HL-60 (cell line): Measurements from ENCODE around the gene RSRC1.

ENCODE experiments used
- DNase-seq, 2 experiments: peaks; one replicate each; pipeline ENCODE4 v3.0.0-alpha.2; 2010 to 2020; ENCODE audit warnings: low read depth in 1 of 2, low spot score in 1 of 2
- H3K27ac ChIP-seq: fragments of 250-450 bp; sonication (Bioruptor Pico); replicated peaks from 2 replicates; pipeline ENCODE4 v1.5.1; 2020; ENCODE audit warnings: mild to moderate bottlenecking, moderate library complexity
- H3K27me3 ChIP-seq: fragments of 250-450 bp; sonication (Bioruptor Pico); 2 replicates; pipeline ENCODE4 v1.5.1; 2021; ENCODE audit warnings: mild to moderate bottlenecking, moderate library complexity; ENCODE audit not compliant: insufficient read depth, poor library complexity, severe bottlenecking
- H3K4me3 ChIP-seq: replicated peaks from 2 replicates; pipeline ENCODE4 v1.5.1; 2011; ENCODE audit warnings: mild to moderate bottlenecking, control low read depth, low read length; ENCODE audit not compliant: insufficient read depth
- CTCF ChIP-seq: IDR thresholded peaks from one replicate; pipeline ENCODE4 v1.5.1; 2011; ENCODE audit warnings: low read length, control low read depth, inconsistent platforms; ENCODE audit not compliant: insufficient read depth
- GABPA ChIP-seq: IDR thresholded peaks from 2 replicates; pipeline ENCODE4 v1.6.1; 2012; ENCODE audit warnings: low read depth
- POLR2AphosphoS5 ChIP-seq: IDR thresholded peaks from 2 replicates; pipeline ENCODE4 v1.6.1; 2012; ENCODE audit warnings: low read depth
- REST ChIP-seq: IDR thresholded peaks from 2 replicates; pipeline ENCODE4 v1.6.1; 2012; ENCODE audit warnings: low read depth; ENCODE audit not compliant: insufficient replicate concordance
- SPI1 ChIP-seq: IDR thresholded peaks from 2 replicates; pipeline ENCODE4 v1.6.1; 2012; ENCODE audit warnings: low read depth, mild to moderate bottlenecking, borderline replicate concordance

Gene RSRC1

DNA sequence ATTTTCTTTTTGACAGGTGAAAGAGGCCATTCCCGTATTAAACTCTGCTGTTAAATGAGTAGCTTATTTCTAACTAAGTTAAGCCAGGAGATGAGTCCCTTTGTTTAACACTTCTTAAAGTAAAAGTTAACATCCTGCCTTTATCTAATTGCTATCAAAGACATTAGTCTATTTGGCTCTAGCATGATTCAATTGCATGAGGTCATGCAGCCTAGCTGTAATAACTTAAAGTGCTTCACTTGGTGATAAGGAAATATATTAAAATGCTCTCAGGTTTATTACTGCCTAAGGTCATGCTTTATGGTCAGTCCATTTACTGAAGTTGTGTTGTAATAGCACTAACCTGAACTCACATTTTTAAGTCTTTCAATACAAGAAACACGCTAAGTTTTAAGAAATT is 378.8 kb downstream of the RSRC1 start:
- no peak for DNase-seq
- no peak for TF ChIP-seq CTCF
- TF ChIP-seq GABPA, result no peak
- no peak for TF ChIP-seq REST
- no peak for TF ChIP-seq SPI1
- TF ChIP-seq POLR2AphosphoS5, result no peak
- Histone ChIP-seq H3K27ac (no peak overlapping the region), H3K27me3 (no peaks in the 10 kb centered on the region), H3K4me3 (no peak overlapping the region)

GRCh38 chr3:158489181-158489580 is 379.3 kb downstream of the RSRC1 start:
- no peak overlapping the region for H3K27ac ChIP-seq
- TF ChIP-seq POLR2AphosphoS5 (no peak), REST (no peak), CTCF (no peak), GABPA (no peak), SPI1 (no peak)
- no peak for DNase-seq
- H3K27me3 ChIP-seq, result no peaks in the 10 kb centered on the region
- H3K4me3 ChIP-seq, result no peak overlapping the region

GRCh38 chr3:158491968-158492367 is 382.1 kb downstream of the RSRC1 start:
- Histone ChIP-seq H3K27me3 (no peaks in the 10 kb centered on the region), H3K27ac (no peak overlapping the region), H3K4me3 (no peak overlapping the region)
- no peak for DNase-seq
- TF ChIP-seq CTCF (no peak), POLR2AphosphoS5 (no peak), REST (no peak), SPI1 (no peak), GABPA (no peak)
